Activated CD8-positive, alpha-beta T cell treated with anti-CD3 and anti-CD28 coated beads for 36 hours (primary cell): ENCODE data around the gene TARS2. TPM values are rescaled to one million over a fixed set of nuclear protein-coding genes. Genes with fewer than 3 reads are reported as not detected.

ENCODE experiments used
- ATAC-seq: fragments of 200-7000 bp; cut with Tn5 transposase; one replicate; pipeline ENCODE4 v1.10.0; 2021; ENCODE audit warnings: mild to moderate bottlenecking, moderate library complexity
- CTCF ChIA-PET: fragments of 350-600 bp; sonication (Branson Sonifier 250); formaldehyde crosslinking; loops from one replicate; lab custom pipeline; 2021; ENCODE audit warnings: antibody characterized with exemption; lab: Charles Lee
- POLR2A ChIA-PET: fragments of 350-600 bp; sonication (Branson Sonifier 250); formaldehyde crosslinking; loops from one replicate; lab custom pipeline; 2021; ENCODE audit warnings: antibody characterized with exemption; lab: Charles Lee
- DNase-seq: peaks from one replicate; pipeline ENCODE4 v3.0.0-alpha.2; 2020
- H3K27ac Mint-ChIP-seq: one replicate; pipeline ENCODE4 v1.8.0; 2021; ENCODE audit warnings: mild to moderate bottlenecking, mixed read lengths
- H3K27me3 Mint-ChIP-seq: one replicate; pipeline ENCODE4 v1.8.0; 2021; ENCODE audit warnings: mixed read lengths
- H3K36me3 Mint-ChIP-seq: one replicate; pipeline ENCODE4 v1.8.0; 2021; ENCODE audit warnings: low read depth, mixed read lengths
- H3K4me1 Mint-ChIP-seq: one replicate; pipeline ENCODE4 v1.8.0; 2021; ENCODE audit warnings: low read depth, mixed read lengths
- H3K4me3 Mint-ChIP-seq: one replicate; pipeline ENCODE4 v1.8.0; 2021; ENCODE audit warnings: mild to moderate bottlenecking, moderate library complexity, mixed read lengths
- H3K9me3 Mint-ChIP-seq: one replicate; pipeline ENCODE4 v1.8.0; 2021; ENCODE audit warnings: mixed read lengths
- intact Hi-C: fragments of 100-400 bp; cut with micrococcal nuclease; formaldehyde crosslinking; loops from one replicate; pipeline ENCODE4 v1.10.0; 2022
- microRNA-seq: library from miRNA; unstranded; fragments of <30 nt; microRNA quantifications from one replicate; pipeline ENCODE4 v1.2.0, GENCODE V29; 2022; ENCODE audit warnings: borderline microRNAs expressed, borderline replicate concordance
- total RNA-seq, 2 experiments: library from RNA; stranded (reverse); gene quantifications; one replicate each; pipeline ENCODE4 v1.2.3, GENCODE V29; 2021
- TF ChIP-seq, protein P1 (sequence below): fragments of 200-600 bp; IDR thresholded peaks from one replicate; pipeline ENCODE4 v1.8.0; 2022; ENCODE audit warnings: antibody characterized with exemption, mild to moderate bottlenecking

TARS2 gene
- total RNA-seq, 2 experiments from 2014 or later = 43.3 to 44.5 TPM

DNA sequence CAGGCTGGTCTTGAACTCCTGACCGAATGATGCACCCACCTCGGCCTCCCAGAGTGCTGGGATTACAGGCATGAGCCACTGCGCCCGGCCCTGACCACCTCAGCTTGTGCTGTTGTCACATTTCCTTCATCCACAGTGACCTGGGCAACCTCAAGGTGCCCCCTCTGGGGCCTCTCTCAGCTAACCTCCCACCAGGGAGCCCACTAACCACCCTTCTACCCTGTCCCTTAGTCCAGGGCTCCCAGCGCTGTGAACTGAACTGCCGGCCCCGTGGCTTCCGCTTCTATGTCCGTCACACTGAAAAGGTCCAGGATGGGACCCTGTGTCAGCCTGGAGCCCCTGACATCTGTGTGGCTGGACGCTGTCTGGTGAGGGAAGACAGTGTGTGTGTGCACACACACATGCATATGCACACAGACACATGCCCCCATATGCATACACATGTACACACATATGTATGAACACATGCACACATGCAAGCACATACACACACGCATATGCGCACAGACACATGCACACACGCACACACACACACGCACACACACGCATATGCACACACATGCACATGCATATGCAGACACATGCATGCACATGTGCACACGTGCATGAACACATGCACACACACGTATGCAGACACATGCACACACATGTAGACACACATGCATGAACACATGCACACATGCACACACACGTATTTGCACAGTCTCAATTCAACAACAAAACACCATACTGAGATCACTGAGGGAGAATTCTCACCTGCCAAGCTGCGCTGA, 68.2 kb downstream of the TARS2 start:
- Mint-ChIP-seq H3K9me3 (no peaks in the 10 kb centered on the region), H3K4me1 (peaks cover 25% of the 10 kb centered on the region), H3K4me3 (no peak overlapping the region), H3K36me3 (no peaks in the 10 kb centered on the region), H3K27me3 (peaks cover 5% of the 10 kb centered on the region), H3K27ac (no peak overlapping the region)
- no peak for ATAC-seq
- intact Hi-C loops = no loop called here
- DNase-seq = peak; percentile 1
- CTCF ChIA-PET = no interaction called here
- POLR2A ChIA-PET = interaction anchor here (0.6 kb wide), 1 partner anchor 386 kb away, joined by 3 read pairs; no protein-coding TSS in a partner anchor
- TF ChIP-seq, protein P1, sequence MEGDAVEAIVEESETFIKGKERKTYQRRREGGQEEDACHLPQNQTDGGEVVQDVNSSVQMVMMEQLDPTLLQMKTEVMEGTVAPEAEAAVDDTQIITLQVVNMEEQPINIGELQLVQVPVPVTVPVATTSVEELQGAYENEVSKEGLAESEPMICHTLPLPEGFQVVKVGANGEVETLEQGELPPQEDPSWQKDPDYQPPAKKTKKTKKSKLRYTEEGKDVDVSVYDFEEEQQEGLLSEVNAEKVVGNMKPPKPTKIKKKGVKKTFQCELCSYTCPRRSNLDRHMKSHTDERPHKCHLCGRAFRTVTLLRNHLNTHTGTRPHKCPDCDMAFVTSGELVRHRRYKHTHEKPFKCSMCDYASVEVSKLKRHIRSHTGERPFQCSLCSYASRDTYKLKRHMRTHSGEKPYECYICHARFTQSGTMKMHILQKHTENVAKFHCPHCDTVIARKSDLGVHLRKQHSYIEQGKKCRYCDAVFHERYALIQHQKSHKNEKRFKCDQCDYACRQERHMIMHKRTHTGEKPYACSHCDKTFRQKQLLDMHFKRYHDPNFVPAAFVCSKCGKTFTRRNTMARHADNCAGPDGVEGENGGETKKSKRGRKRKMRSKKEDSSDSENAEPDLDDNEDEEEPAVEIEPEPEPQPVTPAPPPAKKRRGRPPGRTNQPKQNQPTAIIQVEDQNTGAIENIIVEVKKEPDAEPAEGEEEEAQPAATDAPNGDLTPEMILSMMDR = no peak

- intact Hi-C loops = no loop called here
- Mint-ChIP-seq H3K27me3 (peaks cover 3% of the 10 kb centered on the region), H3K4me1 (peaks cover 24% of the 10 kb centered on the region), H3K36me3 (no peaks in the 10 kb centered on the region), H3K9me3 (no peaks in the 10 kb centered on the region), H3K27ac (no peak overlapping the region), H3K4me3 (no peak overlapping the region)
- peak; percentile 2 for DNase-seq
- TF ChIP-seq, protein P1 = no peak
- CTCF ChIA-PET = no interaction called here
- no peak for ATAC-seq
- POLR2A ChIA-PET = interaction anchor here (0.6 to 15.7 kb wide), 3 partner anchors 20 to 87 kb away, joined by 3 to 542 read pairs (median 4); partner anchors contain the start of gene MCL1
Observed at GRCh38 chr1:150555971-150556865, 69.0 kb downstream of the TARS2 start.

DNA sequence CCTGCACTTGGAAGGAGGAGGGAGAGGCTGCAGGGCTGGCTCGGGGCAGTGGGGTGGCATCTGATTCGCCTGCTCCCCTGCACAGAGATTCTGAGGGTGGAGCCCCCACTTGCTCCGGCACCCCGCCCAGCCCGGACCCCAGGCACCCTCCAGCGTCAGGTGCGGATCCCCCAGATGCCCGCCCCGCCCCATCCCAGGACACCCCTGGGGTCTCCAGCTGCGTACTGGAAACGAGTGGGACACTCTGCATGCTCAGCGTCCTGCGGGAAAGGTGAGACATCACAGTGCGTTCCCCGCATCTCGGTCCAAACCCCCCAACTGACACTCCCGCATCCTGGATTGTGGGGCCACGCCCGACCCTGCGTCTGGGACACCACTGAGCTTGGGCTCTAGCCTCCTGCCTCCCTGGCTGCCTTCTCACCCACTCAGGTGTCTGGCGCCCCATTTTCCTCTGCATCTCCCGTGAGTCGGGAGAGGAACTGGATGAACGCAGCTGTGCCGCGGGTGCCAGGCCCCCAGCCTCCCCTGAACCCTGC, 69.9 kb downstream of the TARS2 start:
- Mint-ChIP-seq H3K4me3 (no peak overlapping the region), H3K27me3 (no peaks in the 10 kb centered on the region), H3K9me3 (no peaks in the 10 kb centered on the region), H3K27ac (no peak overlapping the region), H3K4me1 (peaks cover 18% of the 10 kb centered on the region), H3K36me3 (no peaks in the 10 kb centered on the region)
- ChIA-PET POLR2A (interaction anchor here (15.7 to 24.5 kb wide), 2 partner anchors 19 to 59 kb away, joined by 542 to 678 read pairs; partner anchors contain the start of genes ENSA and MCL1), CTCF (no interaction called here)
- intact Hi-C loops = no loop called here
- TF ChIP-seq, protein P1 = no peak
- ATAC-seq (no peak), DNase-seq (no peak)

Small RNA genes within 50 kb of the gene (microRNA-seq; reads per million reads assigned to microRNA genes)
- not detected for gene MIR4257
- not detected for gene MIR6878

Other genes starting within 250 kb of the TARS2 start
- gene CA14, start 229.6 kb upstream of the TARS2 start, total RNA-seq = not detected
- 10 to 100 TPM; 83.7 to 87.4 TPM for gene APH1A, start 218.4 kb upstream of the TARS2 start, total RNA-seq
- 1 to 10 TPM in 1 of 2 experiments, under 1 TPM in 1; 0.90 to 1.3 TPM for gene C1orf54, start 214.6 kb upstream of the TARS2 start, total RNA-seq
- 1 to 10 TPM; 3.6 to 5.1 TPM for gene CIART, start 204.9 kb upstream of the TARS2 start, total RNA-seq
- 10 to 100 TPM; 73.4 to 81.9 TPM for gene MRPS21, start 193.6 kb upstream of the TARS2 start, total RNA-seq
- gene PRPF3, start 165.9 kb upstream of the TARS2 start, total RNA-seq = 10 to 100 TPM; 55.4 to 55.7 TPM
- 10 to 100 TPM; 17.6 to 19.4 TPM for gene RPRD2, start 123.3 kb upstream of the TARS2 start, total RNA-seq
- under 1 TPM; 0.74 to 0.81 TPM for gene ECM1, start 20.7 kb downstream of the TARS2 start, total RNA-seq
- gene FALEC, start 28.3 kb downstream of the TARS2 start, total RNA-seq = not detected
- under 1 TPM; 0.11 to 0.20 TPM for gene ADAMTSL4, start 62.0 kb downstream of the TARS2 start, total RNA-seq
- gene MCL1, start 92.2 kb downstream of the TARS2 start, total RNA-seq = 100 to 1,000 TPM; 207 TPM
- gene ENSA, start 142.2 kb downstream of the TARS2 start, total RNA-seq = 100 to 1,000 TPM; 177 to 182 TPM
- gene GOLPH3L, start 209.7 kb downstream of the TARS2 start, total RNA-seq = 10 to 100 TPM; 15.8 to 16.9 TPM
- gene HORMAD1, start 233.5 kb downstream of the TARS2 start, total RNA-seq = not detected